Sigmoid colon (tissue), 7 donors: ENCODE results near the gene CEP120. TPM values are rescaled to one million over a fixed set of nuclear protein-coding genes. Genes with fewer than 3 reads are reported as not detected.
"Not testable (repeated sequence)": the region's sequence is repeated elsewhere in the genome, so short reads cannot be mapped to it uniquely, and the experiment has no call there.

Source experiments
- DNase-seq: peaks from one replicate; pipeline ENCODE4 v3.0.0-alpha.2; 2019
- H3K27ac ChIP-seq, 4 donors: fragments of 200-600 bp; sonication (generic); one replicate each; pipeline ENCODE4 v1.5.1; 2016 to 2019; ENCODE audit warnings: mild to moderate bottlenecking in 1 of 4
- H3K27me3 ChIP-seq, 3 donors: fragments of 200-600 bp; sonication (generic); one replicate each; pipeline ENCODE4 v1.5.1; 2019; ENCODE audit warnings: mild to moderate bottlenecking in 1 of 3
- H3K36me3 ChIP-seq, 4 donors: fragments of 200-600 bp; sonication (generic); one replicate each; pipeline ENCODE4 v1.5.1; 2016 to 2019
- H3K4me1 ChIP-seq, 4 donors: fragments of 200-600 bp; sonication (generic); one replicate each; pipeline ENCODE4 v1.5.1; 2017 to 2019
- H3K4me3 ChIP-seq, 4 donors: fragments of 200-600 bp; sonication (generic); one replicate each; pipeline ENCODE4 v1.5.1; 2017 to 2019; ENCODE audit warnings: mild to moderate bottlenecking in 2 of 4, moderate library complexity in 1 of 4
- H3K9me3 ChIP-seq, 4 donors: fragments of 200-600 bp in 3 of 4; sonication (generic) in 3 of 4; one replicate each; pipeline versions ENCODE4 v1.5.1 to v1.6.1; 2013 to 2019
- EP300 ChIP-seq, 4 donors: sonication (generic); formaldehyde crosslinking; IDR thresholded peaks; one replicate each; pipeline ENCODE4 v1.6.1; 2017; ENCODE audit warnings: antibody characterized with exemption in 4 of 4
- POLR2A ChIP-seq, 2 donors: fragments of 450-650 bp; IDR thresholded peaks; one replicate each; pipeline ENCODE4 v1.6.1; 2016; ENCODE audit warnings: antibody characterized with exemption in 2 of 2, mild to moderate bottlenecking in 2 of 2, moderate library complexity in 2 of 2
- POLR2AphosphoS5 ChIP-seq, 4 donors: sonication (generic); formaldehyde crosslinking; IDR thresholded peaks; one replicate each; pipeline ENCODE4 v1.6.1; 2017; ENCODE audit warnings: antibody characterized with exemption in 4 of 4
- whole genome bisulfite sequencing, 2 donors: extraction: QIAGEN DNeasy Blood & Tissue Kit; methylation state at CpG; one replicate each; pipeline ENCODE4 v1.1.7; 2013; 5-methylcytosine and 5-hydroxymethylcytosine counted together
- intact Hi-C: fragments of 100-400 bp; cut with DNase I; formaldehyde crosslinking; loops from one replicate; pipeline ENCODE4 v1.15.1; 2023
- polyA plus RNA-seq, 3 donors: library from polyadenylated mRNA; stranded (reverse); fragments of 200-250 nt; gene quantifications; one replicate each; pipeline ENCODE4 v1.2.3, GENCODE V29; 2013
- total RNA-seq, 4 donors: library from RNA; depleted of rRNA; stranded (reverse); fragments of >200 nt; gene quantifications; one replicate each; pipeline ENCODE4 v1.1.0, GENCODE V29; 2016
- TF ChIP-seq, protein P1 (sequence below), 4 experiments: fragments of 450-650 bp in 3 of 4; fragments of 200-600 bp in 1 of 4; IDR thresholded peaks; one replicate each; pipeline ENCODE4 v1.5.1; 2016 to 2019; ENCODE audit warnings: antibody characterized with exemption in 4 of 4, mild to moderate bottlenecking in 3 of 4, moderate library complexity in 2 of 4
- donor health status: healthy with polysubstance abuse.
- donor health status: Bipolar disorder and iron deficiency.
- donor health status: healthy.

The CEP120 gene
- total and polyA plus RNA-seq, 7 donors: 3.9 to 23.5 (median 18.6) TPM

DNA sequence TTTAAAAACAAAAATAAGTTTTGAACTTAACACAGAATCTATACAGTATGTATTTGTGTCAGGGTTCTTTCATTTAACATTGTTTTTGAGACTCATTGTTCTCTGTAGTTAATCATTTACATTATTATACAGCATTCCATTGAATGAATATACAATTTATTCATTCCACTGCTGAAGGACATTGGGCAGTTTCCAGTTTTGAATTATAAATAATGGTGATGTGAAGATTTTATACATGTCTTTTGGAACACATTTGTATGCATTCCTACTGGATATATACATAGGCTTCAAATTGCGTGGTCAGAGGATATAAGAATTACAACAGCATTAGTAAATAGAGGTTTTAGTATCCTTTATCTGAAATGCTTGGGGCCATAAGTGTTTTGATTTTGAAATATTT is 72.0 kb downstream of the CEP120 start:
- WGBS, 2 donors: 30 to 77% methylated on average over 1 of the region's 1 CpG

DNA sequence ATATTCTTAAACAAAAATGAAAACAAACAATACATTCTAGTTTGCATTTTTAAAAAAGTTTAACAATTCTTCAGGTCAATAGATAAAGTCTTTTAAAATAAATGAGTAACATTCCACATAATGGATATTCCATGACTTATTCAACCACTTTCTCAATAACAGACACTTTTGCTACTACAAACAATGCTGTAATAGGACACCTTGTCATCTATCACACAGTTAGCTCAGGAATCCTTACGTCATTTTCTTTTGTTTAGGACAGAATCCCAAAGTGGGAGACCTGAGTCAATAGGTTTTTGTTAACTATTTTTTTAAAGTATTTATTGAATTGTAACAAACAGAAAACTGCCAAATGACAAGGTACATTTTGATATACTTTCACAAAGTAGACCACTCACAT is 72.5 kb downstream of the CEP120 start:
- no peak for TF ChIP-seq EP300 (IDR thresholded peaks at IDR 0.05)
- no peak for TF ChIP-seq POLR2A (IDR thresholded peaks at IDR 0.05)
- TF ChIP-seq POLR2AphosphoS5 (IDR thresholded peaks at IDR 0.05): no peak
- TF ChIP-seq, protein P1, sequence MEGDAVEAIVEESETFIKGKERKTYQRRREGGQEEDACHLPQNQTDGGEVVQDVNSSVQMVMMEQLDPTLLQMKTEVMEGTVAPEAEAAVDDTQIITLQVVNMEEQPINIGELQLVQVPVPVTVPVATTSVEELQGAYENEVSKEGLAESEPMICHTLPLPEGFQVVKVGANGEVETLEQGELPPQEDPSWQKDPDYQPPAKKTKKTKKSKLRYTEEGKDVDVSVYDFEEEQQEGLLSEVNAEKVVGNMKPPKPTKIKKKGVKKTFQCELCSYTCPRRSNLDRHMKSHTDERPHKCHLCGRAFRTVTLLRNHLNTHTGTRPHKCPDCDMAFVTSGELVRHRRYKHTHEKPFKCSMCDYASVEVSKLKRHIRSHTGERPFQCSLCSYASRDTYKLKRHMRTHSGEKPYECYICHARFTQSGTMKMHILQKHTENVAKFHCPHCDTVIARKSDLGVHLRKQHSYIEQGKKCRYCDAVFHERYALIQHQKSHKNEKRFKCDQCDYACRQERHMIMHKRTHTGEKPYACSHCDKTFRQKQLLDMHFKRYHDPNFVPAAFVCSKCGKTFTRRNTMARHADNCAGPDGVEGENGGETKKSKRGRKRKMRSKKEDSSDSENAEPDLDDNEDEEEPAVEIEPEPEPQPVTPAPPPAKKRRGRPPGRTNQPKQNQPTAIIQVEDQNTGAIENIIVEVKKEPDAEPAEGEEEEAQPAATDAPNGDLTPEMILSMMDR (IDR thresholded peaks at IDR 0.05): no peak

More for the DNA sequence above, 72.0 kb downstream of the CEP120 start:
- Histone ChIP-seq H3K9me3 (peaks cover 0 to 4% (median 0%) of the 10 kb centered on the region in 4 donors), H3K4me1 (peaks cover 0 to 10% (median 0%) of the 10 kb centered on the region in 4 donors), H3K36me3 (peaks cover 0 to 16% (median 0%) of the 10 kb centered on the region in 4 donors), H3K4me3 (no peak overlapping the region), H3K27ac (no peak overlapping the region), H3K27me3 (no peaks in the 10 kb centered on the region)
- no peak for DNase-seq
- intact Hi-C loops: no loop called here
- TF ChIP-seq EP300 (IDR thresholded peaks at IDR 0.05) (no peak), POLR2A (IDR thresholded peaks at IDR 0.05) (no peak), POLR2AphosphoS5 (IDR thresholded peaks at IDR 0.05) (no peak)
- TF ChIP-seq, protein P1 (IDR thresholded peaks at IDR 0.05): no peak

DNA sequence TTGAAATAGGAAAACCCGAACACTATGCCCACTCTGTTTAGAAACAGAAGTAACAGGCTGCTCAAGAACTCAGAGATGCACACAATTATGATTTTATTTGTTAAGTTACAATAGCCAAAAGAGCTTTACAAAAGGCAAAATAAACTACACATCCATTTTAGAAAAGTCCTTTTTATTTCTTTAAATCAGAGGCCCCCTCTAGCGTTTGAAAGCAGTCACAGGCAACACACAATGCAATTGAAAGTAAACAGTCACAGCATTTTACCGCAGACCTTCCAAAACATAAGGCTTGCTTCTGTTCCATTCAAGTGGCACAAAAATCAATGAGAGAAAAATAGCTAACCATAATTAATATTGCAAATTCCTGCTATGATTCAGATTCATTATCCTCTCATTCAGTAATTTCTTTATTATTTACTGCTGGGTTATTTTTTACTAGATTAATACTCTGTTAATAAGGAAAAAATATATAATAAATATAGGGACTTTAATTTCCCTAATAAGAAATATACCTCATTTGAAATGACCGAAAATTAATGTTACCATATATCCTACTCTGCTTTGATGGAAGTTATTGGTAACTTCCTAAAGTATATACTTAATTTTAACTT is 78.3 kb downstream of the CEP120 start:
- no peak overlapping the region for H3K4me3 ChIP-seq

More for the DNA sequence above, 72.5 kb downstream of the CEP120 start:
- H3K4me3 ChIP-seq: no peak overlapping the region
- H3K9me3 ChIP-seq: peaks cover 0 to 4% (median 0%) of the 10 kb centered on the region in 4 donors
- H3K36me3 ChIP-seq: peaks cover 0 to 19% (median 0%) of the 10 kb centered on the region in 4 donors
- no peak overlapping the region for H3K27ac ChIP-seq
- WGBS, 2 donors: 94 to 97% methylated on average over 1 of the region's 1 CpG
- no peak for DNase-seq
- no peaks in the 10 kb centered on the region for H3K27me3 ChIP-seq
- peaks cover 0 to 10% (median 0%) of the 10 kb centered on the region in 4 donors for H3K4me1 ChIP-seq
- intact Hi-C loops: no loop called here

DNA sequence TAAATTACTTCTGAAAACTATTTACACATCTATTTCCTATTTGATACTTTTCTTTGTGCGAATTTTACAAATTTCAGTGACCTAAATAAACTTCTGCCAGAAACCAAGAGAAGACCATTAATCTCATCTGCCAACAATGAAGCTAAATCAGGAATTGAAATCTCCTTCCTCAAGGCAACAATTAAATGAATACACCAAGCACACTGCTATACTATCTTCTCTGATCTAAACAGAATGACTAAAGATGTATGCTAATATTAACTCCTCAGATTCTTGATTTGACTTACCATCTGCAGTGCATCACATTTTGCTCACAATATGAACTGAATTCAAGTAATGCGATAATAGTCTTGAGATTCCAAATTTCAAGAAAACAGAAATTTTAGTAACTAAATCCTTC is 82.3 kb downstream of the CEP120 start:
- Histone ChIP-seq H3K9me3 (no peaks in the 10 kb centered on the region), H3K4me3 (no peak overlapping the region), H3K36me3 (no peaks in the 10 kb centered on the region), H3K27me3 (no peaks in the 10 kb centered on the region), H3K27ac (no peak overlapping the region), H3K4me1 (peaks cover 0 to 19% (median 4%) of the 10 kb centered on the region in 4 donors)
- 85 to 93% methylated on average over 2 of the region's 2 CpGs for WGBS, 2 donors
- no peak for TF ChIP-seq POLR2A (IDR thresholded peaks at IDR 0.05)
- no peak for TF ChIP-seq POLR2AphosphoS5 (IDR thresholded peaks at IDR 0.05)
- no peak for TF ChIP-seq EP300 (IDR thresholded peaks at IDR 0.05)
- TF ChIP-seq, protein P1 (IDR thresholded peaks at IDR 0.05): no peak
- intact Hi-C loops: loop anchor here (5.0 kb wide), 2 partner anchors 44 to 304 kb away; partner anchors contain the start of gene PPIC
- DNase-seq: no peak

More for the DNA sequence above, 78.3 kb downstream of the CEP120 start:
- no peaks in the 10 kb centered on the region for H3K27me3 ChIP-seq
- H3K9me3 ChIP-seq: no peaks in the 10 kb centered on the region
- no peak for DNase-seq
- 65 to 67% methylated on average over 4 of the region's 4 CpGs for WGBS, 2 donors
- H3K36me3 ChIP-seq: peaks cover 0 to 19% (median 0%) of the 10 kb centered on the region in 4 donors
- no peak overlapping the region for H3K27ac ChIP-seq
- intact Hi-C loops: loop anchor here (1.0 to 5.0 kb wide), 4 partner anchors 48 to 448 kb away; partner anchors contain the start of gene PPIC
- peaks cover 0 to 19% (median 4%) of the 10 kb centered on the region in 4 donors for H3K4me1 ChIP-seq
- no peak for TF ChIP-seq EP300 (IDR thresholded peaks at IDR 0.05)
- TF ChIP-seq, protein P1 (IDR thresholded peaks at IDR 0.05): peak; percentile 57 to 74 (median 67)

DNA sequence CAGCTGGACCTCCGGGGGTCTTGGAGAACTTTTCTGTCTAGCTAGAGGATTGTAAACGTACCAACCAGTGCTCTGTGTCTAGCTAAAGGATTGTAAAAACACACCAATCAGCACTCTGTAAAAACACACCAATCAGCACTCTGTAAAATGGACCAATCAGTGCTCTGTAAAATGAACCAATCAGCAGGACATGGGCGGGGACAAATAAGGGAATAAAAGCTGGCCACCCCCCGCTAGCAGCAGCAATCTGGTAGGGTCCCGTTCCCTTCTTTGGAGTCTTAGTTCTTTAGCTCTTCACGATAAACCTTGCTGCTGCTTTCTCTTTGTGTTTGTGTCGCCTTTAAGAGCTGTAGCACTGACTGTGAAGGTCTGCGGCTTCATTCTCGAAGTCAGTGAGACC is 114.8 kb downstream of the CEP120 start:
- H3K4me3 ChIP-seq, H3K36me3 ChIP-seq, DNase-seq, H3K27ac ChIP-seq, H3K27me3 ChIP-seq, H3K9me3 ChIP-seq, intact Hi-C loops, H3K4me1 ChIP-seq: not testable (repeated sequence)
- WGBS, 2 donors: 81 to 82% methylated on average over 9 of the region's 9 CpGs
